Measurements from ENCODE around the gene ZNF235.

DNA sequence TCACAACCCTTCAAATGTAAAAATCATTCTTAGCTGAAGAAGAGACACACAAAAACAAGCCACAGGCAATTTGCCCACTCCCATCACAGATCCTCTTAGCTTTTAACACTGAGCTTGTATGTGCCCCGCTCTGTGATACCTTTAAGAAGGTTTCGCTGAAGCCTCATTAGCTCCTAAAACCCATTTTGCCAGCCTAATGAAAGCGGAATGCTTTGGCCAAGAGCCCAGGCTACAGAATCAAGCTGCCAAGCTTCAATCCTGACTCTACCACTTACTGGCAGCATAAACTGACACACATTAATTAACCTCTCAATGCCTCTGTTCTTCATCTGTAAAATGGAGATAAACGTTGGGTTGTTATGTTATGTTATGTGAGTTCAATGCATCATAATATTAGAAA, 41.1 kb upstream of the ZNF235 start:
- TF ChIP-seq, protein P1, sequence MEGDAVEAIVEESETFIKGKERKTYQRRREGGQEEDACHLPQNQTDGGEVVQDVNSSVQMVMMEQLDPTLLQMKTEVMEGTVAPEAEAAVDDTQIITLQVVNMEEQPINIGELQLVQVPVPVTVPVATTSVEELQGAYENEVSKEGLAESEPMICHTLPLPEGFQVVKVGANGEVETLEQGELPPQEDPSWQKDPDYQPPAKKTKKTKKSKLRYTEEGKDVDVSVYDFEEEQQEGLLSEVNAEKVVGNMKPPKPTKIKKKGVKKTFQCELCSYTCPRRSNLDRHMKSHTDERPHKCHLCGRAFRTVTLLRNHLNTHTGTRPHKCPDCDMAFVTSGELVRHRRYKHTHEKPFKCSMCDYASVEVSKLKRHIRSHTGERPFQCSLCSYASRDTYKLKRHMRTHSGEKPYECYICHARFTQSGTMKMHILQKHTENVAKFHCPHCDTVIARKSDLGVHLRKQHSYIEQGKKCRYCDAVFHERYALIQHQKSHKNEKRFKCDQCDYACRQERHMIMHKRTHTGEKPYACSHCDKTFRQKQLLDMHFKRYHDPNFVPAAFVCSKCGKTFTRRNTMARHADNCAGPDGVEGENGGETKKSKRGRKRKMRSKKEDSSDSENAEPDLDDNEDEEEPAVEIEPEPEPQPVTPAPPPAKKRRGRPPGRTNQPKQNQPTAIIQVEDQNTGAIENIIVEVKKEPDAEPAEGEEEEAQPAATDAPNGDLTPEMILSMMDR (IDR thresholded peaks at IDR 0.05), result no peak
- TF ChIP-seq POLR2A (IDR thresholded peaks at IDR 0.05), result no peak
